ELF-1 (cell line): Measurements from ENCODE around the gene ECHS1.
A peak's percentile ranks its signal among the peaks of the same experiment; 100 is the strongest.
"Not testable (repeated sequence)": the region's sequence is repeated elsewhere in the genome, so short reads cannot be mapped to it uniquely, and the experiment has no call there.

ENCODE experiments used
- DNase-seq: peaks from one replicate; pipeline ENCODE4 v3.0.0-alpha.2; 2016; ENCODE audit warnings: low read depth, low spot score

The ECHS1 gene

DNA sequence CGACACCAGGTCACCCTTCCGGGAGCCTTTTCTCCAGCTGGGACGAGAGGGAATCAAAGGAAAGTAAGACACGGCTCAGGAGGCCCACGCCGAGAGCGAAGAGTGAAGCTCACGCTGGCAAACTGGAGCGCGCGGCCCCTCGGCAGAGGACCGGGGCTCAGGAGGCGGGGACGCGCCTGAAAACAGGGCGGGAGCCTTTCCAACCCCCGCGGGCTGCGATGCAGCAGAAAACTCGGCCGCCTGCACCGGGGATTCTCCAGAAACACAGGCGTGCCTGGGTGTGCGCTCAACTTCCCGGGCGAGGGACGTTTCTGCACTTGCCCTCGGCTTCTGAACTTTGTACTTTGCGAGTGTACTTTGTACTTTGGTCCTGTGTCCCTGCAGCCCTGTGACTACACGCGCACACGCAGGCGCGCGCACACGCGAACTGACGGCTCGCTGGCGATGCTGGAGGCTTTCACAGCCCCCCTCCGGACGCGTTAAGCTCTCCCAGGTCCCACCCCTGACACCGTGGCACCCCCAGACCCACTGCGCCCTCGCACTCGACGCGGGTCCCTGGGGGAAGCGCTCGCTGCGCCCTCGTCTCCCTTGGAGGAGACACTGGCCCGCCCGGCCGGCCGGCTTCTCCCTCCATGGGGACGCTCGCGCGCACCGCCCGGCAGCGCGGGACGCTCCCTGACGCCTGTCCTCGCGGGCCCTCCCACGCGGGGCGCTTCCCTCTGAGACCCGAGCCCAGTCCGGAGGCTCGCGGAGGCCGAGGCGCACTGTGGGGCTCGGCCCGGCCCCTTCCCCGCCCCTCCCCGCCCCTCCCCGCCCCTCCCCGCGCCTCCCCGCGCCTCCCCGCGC is 5.3 kb upstream of the ECHS1 start:
- DNase-seq: peak; percentile 52

DNA sequence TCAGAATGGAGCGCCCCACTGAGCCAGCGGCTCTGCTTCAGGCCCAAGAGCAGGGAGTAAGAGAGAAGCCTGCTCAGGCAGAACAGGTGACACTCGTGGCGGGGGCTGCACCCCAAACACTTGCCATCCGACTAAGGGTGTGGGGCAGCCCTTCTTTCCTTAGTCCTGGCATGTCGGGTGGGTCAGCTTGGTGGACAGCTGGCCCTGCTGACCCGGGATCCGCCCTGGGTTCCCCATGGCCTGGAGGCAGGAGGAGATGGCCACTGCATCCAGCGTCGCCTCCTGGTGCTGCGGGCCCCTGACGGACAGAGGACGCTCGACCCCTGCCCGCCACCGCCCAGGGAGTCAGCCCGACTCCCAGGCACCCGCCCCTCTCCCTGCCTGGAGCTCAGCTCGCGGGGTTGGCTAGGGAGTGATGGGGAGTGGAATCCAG is 4.7 kb upstream of the ECHS1 start:
- no peak for DNase-seq

DNA sequence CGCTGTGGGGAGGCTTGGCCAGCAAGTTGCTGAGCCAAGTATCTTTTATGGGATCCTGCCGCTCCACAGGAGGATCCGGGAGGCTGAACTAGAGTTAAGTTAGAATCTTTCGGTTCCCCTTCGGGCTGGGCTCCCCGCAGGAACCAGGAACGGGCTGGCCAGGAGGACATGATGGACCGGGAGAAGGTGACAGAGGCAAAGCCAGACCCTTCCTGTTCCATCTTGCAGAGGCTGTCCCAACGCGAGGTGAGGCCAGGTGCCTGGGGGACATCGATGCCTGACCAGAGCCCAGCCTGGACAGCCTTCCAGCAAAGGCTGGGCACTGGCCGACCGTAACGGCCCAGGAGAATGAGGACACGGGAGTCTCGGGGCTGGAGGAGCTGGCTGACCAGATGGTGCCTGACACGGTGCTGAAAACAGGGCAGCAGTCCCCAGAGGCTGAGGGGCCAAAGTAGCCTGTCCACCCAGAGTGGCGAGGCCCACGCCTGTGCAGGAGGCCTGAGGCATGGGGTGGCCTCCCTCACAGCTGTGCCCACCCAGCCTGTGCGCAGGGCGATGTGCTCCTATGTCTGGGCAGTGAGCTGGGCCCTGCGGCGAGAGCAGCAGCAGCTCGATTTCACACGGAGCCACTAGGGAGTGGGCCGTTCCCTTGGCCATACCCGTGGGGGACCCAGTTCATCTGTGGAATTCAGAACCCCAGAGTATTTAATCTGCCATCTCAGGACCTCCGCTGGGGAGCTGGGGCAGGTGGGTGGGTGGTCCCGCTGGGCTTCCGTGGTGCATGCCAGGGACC is 4.1 kb upstream of the ECHS1 start:
- no peak for DNase-seq

DNA sequence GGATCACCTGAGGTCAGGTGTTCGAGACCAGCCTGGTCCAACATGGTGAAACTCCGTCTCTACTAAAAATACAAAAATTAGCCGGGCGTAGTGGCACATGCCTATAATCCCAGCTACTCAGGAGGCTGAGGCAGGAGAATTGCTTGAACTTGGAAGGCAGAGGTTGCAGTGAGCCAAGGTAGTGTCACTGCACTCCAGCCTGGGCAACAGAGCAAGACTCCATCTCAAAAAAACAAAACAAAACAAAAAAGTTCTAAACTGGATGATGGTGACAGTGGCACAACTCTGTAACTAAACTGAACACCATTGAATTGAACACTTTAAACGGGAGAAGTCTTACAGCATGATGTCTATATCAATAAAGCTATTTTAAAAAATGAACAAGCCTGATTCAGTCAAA is 3.0 kb upstream of the ECHS1 start:
- DNase-seq: not testable (repeated sequence)

DNA sequence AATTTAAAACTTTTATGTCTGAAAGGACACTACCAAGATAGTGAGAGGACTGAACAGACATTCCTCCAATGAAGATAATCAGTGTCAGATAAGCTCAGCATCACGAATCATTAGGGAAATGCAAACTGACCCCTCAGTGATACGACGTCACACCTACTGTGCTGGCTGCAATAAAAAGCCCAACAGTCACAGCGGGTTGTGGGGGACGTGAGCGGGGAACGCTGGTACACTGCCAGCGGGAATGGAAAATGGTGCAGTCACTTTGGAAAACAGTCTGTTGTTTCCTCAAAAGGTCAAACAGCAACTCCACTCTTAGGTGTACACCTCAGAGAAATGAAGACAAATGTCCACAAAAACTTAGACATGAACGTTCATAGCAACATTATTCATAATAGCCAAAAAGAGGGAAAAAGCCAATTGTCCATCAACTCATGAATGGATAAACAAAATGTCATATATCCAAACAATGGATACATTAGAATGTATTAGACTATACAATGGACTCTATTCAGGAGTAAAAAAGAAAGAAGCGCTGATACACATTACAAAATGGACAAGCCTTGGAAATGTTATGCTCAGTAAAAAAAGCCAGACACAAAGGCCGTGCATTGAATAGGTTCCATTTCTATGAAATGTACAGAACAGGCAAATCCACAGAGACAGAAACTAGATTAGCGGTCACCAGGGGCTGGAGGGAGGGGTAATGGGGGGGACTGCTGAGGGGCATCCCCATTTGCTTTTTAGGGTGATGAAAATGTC is 2.4 kb upstream of the ECHS1 start:
- DNase-seq: no peak

DNA sequence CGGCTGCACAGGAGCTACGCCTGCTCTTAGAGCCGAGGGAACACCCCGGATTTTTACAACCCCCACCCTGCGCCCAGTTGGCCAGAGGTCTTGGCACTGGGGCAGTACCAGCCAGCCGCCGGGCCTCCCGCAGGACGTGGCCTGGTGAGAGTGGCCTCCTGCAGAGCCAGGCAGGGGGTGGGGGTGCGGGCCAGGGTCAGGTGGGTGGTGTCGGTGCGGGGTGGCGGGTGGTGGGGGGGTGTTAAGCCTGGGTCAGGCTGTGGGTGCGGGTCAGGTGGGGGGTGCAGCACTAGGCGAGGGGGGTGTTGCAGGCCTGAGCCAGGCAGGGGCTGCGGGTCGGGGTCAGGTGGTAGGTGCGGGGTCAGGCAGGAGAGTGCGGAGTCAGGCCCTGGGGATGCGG is 647 bp downstream of the ECHS1 start:
- DNase-seq: no peak

DNA sequence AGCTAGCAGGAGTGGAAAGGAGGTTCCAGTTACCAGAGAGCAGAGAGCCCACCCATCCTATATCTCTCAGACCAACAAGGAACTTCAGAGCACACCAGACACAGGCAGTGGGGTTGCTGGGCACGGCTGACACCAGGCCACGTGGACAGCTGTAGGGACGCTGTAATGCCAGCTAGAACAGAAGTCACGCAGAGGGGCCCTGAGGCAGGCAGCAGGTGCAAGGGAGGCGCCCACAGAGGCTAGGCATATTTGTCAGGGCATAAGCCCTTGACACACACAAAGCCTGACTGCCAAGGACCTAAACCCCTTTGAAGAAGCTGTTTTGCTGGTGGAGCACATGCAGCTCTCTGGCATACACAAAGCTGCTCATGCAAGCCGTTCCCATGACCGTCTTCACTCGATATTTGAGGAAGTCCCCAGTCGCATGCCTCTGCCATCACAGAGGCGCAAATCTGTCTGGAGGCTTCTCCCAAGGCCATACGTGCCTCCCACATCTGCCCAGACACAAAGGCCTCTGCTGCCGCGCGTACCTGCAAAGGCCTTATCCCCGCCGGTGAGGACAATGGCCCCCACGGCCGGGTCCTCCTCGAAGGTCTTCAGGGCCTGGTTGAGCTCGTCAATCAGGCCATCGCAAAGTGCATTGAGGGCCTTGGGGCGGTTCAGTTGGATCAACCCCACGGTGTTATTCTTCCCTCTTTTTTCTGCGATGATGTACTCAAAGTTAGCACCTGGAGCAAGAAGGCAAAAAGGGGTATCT is 2.9 kb downstream of the ECHS1 start:
- no peak for DNase-seq

DNA sequence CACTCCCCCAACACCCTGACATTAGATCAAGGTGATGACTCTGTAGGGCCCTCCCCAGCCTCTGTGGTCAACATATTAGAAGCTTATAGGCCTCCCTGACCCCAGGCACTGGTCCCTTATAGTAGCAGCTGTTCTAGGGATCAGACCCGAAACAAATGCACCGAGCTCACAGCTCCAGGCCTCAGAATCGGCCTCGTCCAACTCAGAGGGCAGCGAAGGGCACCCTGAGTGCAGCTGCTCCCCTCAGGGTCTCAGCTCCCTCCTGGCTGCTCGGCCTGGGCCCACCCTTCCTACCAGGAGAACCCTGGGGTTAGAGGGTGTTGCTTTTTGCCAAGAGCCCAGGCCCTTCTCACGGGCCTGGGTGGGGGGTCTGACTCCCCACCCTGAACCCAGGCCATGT is 5.0 kb downstream of the ECHS1 start:
- DNase-seq: no peak

DNA sequence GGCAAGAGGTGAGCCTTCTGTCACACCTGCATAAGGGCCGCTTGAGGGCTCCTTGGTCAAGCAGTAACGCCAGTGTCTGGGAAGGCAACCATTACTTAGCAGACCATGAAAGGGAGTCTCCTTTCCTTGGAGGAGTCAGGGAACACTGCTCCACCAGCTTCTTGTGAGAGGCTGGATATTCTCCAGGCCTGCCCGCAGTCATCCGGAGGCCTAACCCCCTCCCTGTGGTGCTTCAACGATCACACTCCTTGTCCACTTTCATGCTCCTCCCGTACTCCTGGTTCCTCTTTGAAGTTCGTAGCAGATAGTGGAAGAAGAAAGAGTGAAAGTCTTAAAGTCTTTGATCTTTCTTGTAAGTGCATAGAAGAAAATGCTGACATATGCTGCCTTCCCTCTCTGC is 5.7 kb downstream of the ECHS1 start:
- DNase-seq: not testable (repeated sequence)

DNA sequence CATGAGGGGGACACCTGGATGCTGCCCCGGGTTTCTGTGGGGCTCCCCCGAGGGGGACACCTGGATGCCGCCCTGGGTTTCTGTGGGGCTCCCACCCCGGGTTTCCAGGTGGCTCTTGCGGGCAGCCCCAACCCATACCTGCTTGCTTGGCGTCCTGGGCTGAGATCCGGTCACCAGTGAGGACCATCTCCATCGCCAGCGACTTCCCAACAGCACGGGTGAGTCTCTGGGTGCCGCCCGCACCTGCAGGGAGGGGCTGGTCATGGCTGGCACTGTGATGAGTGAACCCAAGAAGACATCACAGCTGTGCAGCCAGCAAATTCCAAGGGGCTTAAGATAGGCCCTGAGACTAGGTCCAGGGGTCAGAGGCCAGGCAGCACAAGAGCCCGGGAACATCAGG is 6.4 kb downstream of the ECHS1 start:
- no peak for DNase-seq

DNA sequence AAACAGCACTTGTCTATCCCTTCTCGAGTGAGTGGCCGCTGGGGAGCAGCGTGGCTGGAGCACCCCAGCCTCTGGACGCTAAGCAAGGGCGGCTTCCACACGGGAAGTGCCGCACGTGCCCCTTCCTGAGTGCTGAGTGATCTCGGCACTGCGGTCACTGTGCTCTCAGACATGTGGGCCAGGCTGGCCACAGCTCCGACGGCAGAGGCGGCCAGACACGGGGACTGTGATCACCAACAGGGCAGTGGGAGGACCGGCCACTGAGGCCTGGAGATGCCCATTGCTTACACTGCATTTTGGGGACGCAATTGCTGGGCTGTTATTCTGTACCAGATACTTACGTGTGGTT is 7.0 kb downstream of the ECHS1 start:
- DNase-seq: no peak

DNA sequence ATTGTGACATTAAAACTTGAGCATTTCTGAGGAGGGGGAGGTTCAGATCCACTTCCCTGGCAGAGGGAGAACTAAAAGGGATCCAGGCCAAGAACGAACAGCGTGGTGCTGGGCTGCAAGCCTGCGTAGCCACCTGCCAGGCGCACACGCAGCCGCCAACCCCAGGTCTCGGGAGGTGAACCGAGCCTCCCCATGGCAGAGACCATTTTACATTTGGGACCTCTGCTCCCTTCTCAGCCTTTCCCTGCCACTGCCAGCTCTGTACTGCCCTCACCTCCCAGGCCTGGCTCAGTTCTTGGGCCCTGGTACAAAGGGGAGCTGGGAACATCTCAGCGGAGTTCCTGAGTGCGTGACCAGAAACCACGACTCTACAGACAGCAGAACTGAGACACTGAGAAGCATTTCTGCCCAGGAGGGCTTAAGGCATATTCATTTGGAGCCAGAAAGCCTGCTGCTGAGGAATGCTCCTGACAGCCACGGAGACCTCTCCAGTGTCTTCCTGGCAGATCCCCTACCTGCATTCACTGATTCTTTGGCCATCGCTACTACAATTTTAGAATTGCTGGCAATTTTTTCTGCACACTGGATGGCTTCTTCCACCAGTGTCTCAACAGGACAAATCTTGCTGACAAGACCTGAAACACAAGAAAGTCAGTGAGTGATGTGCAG is 7.6 kb downstream of the ECHS1 start:
- no peak for DNase-seq

DNA sequence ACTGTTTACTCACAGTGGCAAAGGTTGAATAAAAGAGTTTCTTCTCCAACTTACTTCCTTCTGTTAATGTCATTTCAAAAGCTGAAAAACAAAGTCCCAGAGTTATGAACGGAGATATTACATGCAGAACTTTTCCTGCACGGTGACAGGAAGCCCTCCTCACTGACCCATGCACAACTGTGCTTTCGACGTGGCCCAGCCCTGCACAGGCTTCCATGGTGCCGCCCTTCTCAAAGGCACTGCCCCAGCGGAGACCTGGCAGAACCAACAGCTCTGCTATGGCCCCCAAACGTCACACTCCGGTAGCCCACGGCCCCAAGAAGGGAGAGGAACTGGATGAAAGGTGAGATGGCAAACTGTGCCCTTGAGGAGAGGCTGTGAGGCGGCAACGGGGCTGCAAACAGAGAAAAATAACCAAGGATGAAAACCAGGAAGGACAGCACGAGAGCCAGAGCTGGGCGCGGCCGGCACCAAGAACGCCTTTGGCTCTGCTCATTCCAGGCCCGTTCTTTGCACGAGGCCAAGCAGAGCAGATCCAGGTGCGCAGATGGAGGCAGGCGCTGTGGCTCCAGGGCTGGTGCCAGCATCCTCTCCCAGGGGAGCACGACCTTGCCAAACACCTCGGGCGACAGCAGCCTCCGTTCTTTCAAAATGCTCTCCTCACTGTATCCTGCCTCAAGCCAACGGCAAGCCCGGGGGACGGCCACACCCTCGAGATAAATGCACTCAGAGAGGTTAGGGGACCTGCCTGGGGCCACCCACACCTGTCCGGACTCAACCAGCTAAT is 8.3 kb downstream of the ECHS1 start:
- DNase-seq: no peak

DNA sequence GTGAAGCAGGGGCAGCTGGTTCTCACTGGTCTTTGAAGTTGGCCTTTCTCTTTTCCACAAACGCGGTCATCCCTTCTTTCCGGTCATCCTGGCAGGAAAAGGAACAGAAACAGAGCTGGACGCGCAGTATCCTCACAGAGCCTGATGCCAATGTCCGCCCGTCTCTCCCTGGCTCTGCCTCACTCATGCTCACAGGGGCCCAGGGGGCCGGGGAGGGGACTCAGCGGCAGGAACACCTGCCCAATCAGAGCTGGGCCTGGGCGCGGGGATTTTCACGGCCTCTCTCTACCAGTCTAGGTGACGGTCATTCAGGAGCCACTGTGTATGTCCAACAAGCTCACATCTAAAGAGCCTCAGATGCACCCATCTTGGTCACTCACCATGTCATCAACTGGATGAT is 10.3 kb downstream of the ECHS1 start:
- no peak for DNase-seq

DNA sequence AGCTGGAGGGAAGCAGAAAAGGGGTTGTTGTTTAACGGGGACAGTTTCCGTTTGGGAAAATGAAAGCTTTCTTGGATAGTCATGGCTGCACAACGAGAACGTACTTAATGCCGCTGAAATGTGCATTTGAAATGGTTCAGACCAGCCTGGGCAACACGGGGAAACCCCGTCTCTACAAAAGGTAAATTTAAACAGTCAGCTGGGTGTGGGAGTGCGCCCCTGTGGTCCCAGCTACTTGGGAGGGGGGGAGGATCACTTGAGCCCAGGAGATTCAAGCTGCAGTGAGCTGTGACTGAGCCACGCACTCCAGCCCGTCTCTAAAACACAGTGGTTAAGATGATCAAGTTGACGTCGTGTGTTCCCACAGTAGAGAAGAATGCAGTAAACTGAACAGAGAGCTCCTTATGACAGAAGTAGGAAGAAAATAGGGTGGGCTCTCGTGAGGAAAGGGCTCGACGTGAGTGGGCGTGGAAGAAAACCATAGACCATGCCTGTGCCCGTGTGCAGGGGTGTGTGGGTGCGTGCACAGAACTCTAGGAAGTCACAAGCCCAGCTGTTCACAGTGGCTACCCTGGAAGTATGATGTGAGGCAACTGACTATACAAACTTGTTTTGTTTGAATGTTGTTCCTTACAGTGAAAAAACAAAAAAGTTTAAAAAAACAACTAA is 11.2 kb downstream of the ECHS1 start:
- no peak for DNase-seq

DNA sequence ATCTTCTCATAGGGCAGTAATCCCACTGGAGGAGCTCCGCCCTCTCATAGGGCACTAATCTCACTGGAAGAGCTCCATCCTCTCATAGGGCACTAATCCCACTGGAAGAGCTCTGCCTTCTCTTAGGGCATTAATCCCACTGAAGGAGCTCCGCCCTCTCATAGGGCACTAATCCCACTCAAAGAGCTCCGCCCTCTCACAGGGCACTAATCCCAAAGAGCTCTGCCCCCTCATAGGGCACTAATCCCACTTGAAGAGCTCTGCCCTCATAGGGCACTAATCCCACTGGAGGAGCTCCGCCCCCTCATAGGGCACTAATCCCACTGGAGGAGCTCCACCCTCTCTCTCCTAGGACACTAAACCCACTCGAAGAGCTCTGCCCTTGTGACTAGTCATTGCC is 11.9 kb downstream of the ECHS1 start:
- no peak for DNase-seq

DNA sequence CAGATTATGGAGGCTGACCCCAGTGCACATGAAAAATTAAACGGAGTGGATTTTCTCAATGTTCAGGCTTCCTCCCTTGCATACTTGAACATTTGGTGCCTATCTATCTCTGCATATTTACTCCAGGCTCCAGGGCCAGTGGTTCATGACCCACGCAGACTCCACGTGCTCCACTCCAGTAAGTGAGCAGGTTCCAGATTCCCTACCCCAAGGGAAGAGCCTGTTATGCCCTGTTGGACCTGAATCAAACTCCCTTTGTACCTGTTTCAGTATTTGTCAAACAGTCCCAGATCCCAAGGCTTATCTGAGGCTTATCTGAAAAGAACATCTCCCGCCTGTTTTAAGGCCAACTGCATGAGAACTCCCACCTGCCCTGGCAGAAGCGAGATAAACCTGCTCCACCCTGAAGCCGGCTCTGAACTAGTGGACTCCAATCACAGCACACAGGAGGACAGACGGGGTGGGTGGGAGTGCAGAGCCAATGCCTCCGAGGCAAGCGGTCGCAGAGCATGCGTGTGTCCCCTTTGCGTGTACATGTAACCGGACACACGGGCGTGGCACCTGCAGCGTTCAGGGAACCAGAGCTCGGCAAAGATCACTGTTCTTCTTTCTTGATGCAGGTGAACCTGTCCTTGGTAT is 13.1 kb downstream of the ECHS1 start:
- no peak for DNase-seq

DNA sequence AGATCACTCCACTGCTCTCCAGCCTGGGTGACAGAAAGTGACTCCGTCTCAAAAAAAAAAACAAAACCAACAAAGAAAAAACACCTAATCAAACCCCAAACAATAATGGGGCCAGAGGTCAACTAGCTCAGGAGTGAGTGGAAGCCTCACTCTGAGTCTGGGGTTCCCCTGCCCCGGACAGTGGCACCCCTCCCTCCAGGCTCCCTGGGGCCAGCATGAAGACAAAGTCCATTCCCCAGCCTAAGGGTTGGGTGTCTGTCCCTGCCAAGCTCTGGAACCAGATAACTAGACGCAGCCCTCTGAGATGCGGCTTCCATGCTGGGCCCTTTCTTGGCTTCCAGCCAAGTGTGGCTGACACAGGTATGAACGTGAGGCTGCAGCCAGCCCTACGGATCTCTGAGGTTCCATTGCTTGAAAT is 13.6 kb downstream of the ECHS1 start:
- no peak for DNase-seq

DNA sequence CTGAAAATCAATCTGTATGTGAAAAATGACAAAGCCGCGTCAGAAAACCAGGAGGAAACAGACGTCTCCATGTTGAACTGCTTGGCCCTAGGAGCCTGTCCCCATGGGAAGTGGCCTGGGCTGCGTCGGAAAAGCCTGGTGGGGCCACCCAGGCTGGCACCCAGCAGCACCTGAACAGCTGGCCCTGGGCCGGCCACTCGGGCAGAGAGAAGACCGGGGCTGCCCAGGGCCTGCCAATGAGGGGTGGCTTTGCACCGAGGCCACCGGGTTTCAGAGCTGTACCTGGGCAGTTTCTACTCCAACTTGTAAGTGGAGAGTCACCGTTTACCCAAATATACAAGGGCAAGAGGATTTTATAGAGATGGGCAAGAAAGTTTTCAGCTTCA is 14.2 kb downstream of the ECHS1 start:
- DNase-seq: no peak
